Right atrium auricular region (tissue), 2 donors: Measurements from ENCODE around the gene N4BP2L1. TPM values are rescaled to one million over a fixed set of nuclear protein-coding genes. Genes with fewer than 3 reads are reported as not detected.
A peak's percentile ranks its signal among the peaks of the same experiment; 100 is the strongest.

ENCODE experiments used
- DNase-seq: peaks from one replicate; pipeline ENCODE4 v3.0.0-alpha.2; 2019; ENCODE audit warnings: low spot score
- H3K27ac ChIP-seq, 2 donors: fragments of 200-600 bp; sonication (generic); 1 replicate in 1 of 2; 2 replicates in 1 of 2; pipeline ENCODE4 v1.5.1; 2016 to 2019
- H3K27me3 ChIP-seq, 2 donors: fragments of 200-600 bp; sonication (generic); one replicate each; pipeline versions ENCODE4 v1.5.1 to v1.6.0; 2017 to 2019
- H3K36me3 ChIP-seq: fragments of 200-600 bp; sonication (generic); one replicate; pipeline ENCODE4 v1.5.1; 2016
- H3K4me1 ChIP-seq, 2 donors: fragments of 200-600 bp; sonication (generic); one replicate each; pipeline versions ENCODE4 v1.5.1 to v1.6.0; 2017 to 2019
- H3K4me3 ChIP-seq, 2 donors: fragments of 200-600 bp; sonication (generic); 1 replicate in 1 of 2; 2 replicates in 1 of 2; pipeline ENCODE4 v1.5.1; 2017 to 2019; ENCODE audit warnings: mild to moderate bottlenecking in 1 of 2, moderate library complexity in 1 of 2
- H3K9me3 ChIP-seq, 2 donors: fragments of 200-600 bp; sonication (generic); one replicate each; pipeline ENCODE4 v1.5.1; 2019
- CTCF ChIP-seq, 2 donors: fragments of 200-600 bp; sonication (generic); IDR thresholded peaks; one replicate each; pipeline ENCODE4 v1.5.1; 2019; ENCODE audit warnings: antibody characterized with exemption in 2 of 2
- total RNA-seq, 2 donors: library from RNA; depleted of rRNA; stranded (reverse); fragments of >200 nt; gene quantifications; one replicate each; pipeline ENCODE4 v1.1.0, GENCODE V29; 2016

N4BP2L1 gene
- total RNA-seq, 2 donors from 2014 or later: 3.4 to 5.7 TPM

GRCh38 chr13:32415019-32415418 lies 12.9 kb downstream of the N4BP2L1 start:
- DNase-seq: no peak
- H3K9me3 ChIP-seq: no peaks in the 10 kb centered on the region
- no peak overlapping the region for H3K4me3 ChIP-seq
- no peak overlapping the region for H3K27ac ChIP-seq
- peaks cover 0 to 7% of the 10 kb centered on the region in 2 donors for H3K4me1 ChIP-seq
- no peaks in the 10 kb centered on the region for H3K36me3 ChIP-seq
- peak in 1 of 2 donors; percentile 35 for TF ChIP-seq CTCF (IDR thresholded peaks at IDR 0.05)
- H3K27me3 ChIP-seq: no peaks in the 10 kb centered on the region

- Histone ChIP-seq H3K4me1 (peaks cover 0 to 11% of the 10 kb centered on the region in 2 donors), H3K27me3 (no peaks in the 10 kb centered on the region), H3K9me3 (no peaks in the 10 kb centered on the region), H3K27ac (no peak overlapping the region), H3K4me3 (no peak overlapping the region), H3K36me3 (no peaks in the 10 kb centered on the region)
- no peak for DNase-seq
- TF ChIP-seq CTCF (IDR thresholded peaks at IDR 0.05): no peak
Observed at GRCh38 chr13:32414580-32414979, 13.3 kb downstream of the N4BP2L1 start.

GRCh38 chr13:32413284-32413683 lies 14.6 kb downstream of the N4BP2L1 start:
- Histone ChIP-seq H3K4me3 (no peak overlapping the region), H3K36me3 (no peaks in the 10 kb centered on the region), H3K9me3 (no peaks in the 10 kb centered on the region), H3K27me3 (no peaks in the 10 kb centered on the region), H3K4me1 (peaks cover 0 to 19% of the 10 kb centered on the region in 2 donors), H3K27ac (no peak overlapping the region)
- TF ChIP-seq CTCF (IDR thresholded peaks at IDR 0.05): no peak
- DNase-seq: no peak

- H3K36me3 ChIP-seq: no peaks in the 10 kb centered on the region
- H3K27ac ChIP-seq: peak overlapping the region; percentile 45 to 66
- peak; percentile 73 for DNase-seq
- no peaks in the 10 kb centered on the region for H3K27me3 ChIP-seq
- H3K4me3 ChIP-seq: peak overlapping the region; percentile 29 to 37
- no peak for TF ChIP-seq CTCF (IDR thresholded peaks at IDR 0.05)
- H3K9me3 ChIP-seq: no peaks in the 10 kb centered on the region
- peaks cover 0 to 19% of the 10 kb centered on the region in 2 donors for H3K4me1 ChIP-seq
Observed at GRCh38 chr13:32409561-32410421, 18.1 kb downstream of the N4BP2L1 start.

- Histone ChIP-seq H3K27me3 (no peaks in the 10 kb centered on the region), H3K4me1 (peaks cover 0 to 19% of the 10 kb centered on the region in 2 donors), H3K36me3 (no peaks in the 10 kb centered on the region), H3K4me3 (no peak overlapping the region), H3K27ac (no peak overlapping the region), H3K9me3 (no peaks in the 10 kb centered on the region)
- no peak for TF ChIP-seq CTCF (IDR thresholded peaks at IDR 0.05)
- DNase-seq: no peak
Observed at GRCh38 chr13:32409001-32409313, 19.0 kb downstream of the N4BP2L1 start.
